ENCODE results near the gene TPSD1. TPM values are rescaled to one million over a fixed set of nuclear protein-coding genes. Genes with fewer than 3 reads are reported as not detected.
"Not testable (repeated sequence)": the region's sequence is repeated elsewhere in the genome, so short reads cannot be mapped to it uniquely, and the experiment has no call there.

The TPSD1 gene
- total RNA-seq, 5 donors from 2014 or later (not counting 1 experiment from before 2014, with no cell fraction given) = 0.28 to 0.40 (median 0.31) TPM; not detected in 1

GRCh38 chr16:1292808-1293207 lies 36.9 kb downstream of the TPSD1 start:
- H3K9me3 Mint-ChIP-seq; H3K4me3 ChIP-seq (ENCODE audit: control insufficient read depth in 1 of 2, extremely low read depth in 1 of 2, low read length in 1 of 2); H3K36me3 ChIP-seq (ENCODE audit: control insufficient read depth in 2 of 2, extremely low read depth in 1 of 2, insufficient read depth in 1 of 2, low read length in 1 of 2); ATAC-seq (replicated peaks in 1 of 4); H3K9me3 ChIP-seq; H3K27ac ChIP-seq (ENCODE audit: low read length); H3K36me3 Mint-ChIP-seq; H3K4me1 Mint-ChIP-seq; POLR2A ChIA-PET; H3K4me3 Mint-ChIP-seq; DNase-seq; H3K27ac Mint-ChIP-seq: not testable (repeated sequence)
- Histone ChIP-seq H3K27me3 (replicated peaks in 1 of 2; ENCODE audit: control insufficient read depth in 2 of 2, extremely low read depth in 1 of 2, insufficient read depth in 2 of 2, low read length in 1 of 2) (peaks cover 2 to 80% of the 10 kb centered on the region in 2 experiments), H3K4me1 (ENCODE audit: control insufficient read depth in 1 of 2, extremely low read depth in 1 of 2, insufficient read depth in 2 of 2, low read length in 2 of 2) (peaks cover 0 to 10% of the 10 kb centered on the region in 2 experiments)
- CTCF ChIA-PET = interaction anchor here in 1 of 2 donors (0.6 kb wide), 1 partner anchor 1228 kb away, joined by 4 read pairs; no protein-coding TSS in a partner anchor
- H3K27me3 Mint-ChIP-seq = peaks cover 32 to 63% of the 10 kb centered on the region in 2 donors
- WGBS (ENCODE audit: insufficient coverage) = 86% methylated on average over 5 of the region's 8 CpGs

DNA sequence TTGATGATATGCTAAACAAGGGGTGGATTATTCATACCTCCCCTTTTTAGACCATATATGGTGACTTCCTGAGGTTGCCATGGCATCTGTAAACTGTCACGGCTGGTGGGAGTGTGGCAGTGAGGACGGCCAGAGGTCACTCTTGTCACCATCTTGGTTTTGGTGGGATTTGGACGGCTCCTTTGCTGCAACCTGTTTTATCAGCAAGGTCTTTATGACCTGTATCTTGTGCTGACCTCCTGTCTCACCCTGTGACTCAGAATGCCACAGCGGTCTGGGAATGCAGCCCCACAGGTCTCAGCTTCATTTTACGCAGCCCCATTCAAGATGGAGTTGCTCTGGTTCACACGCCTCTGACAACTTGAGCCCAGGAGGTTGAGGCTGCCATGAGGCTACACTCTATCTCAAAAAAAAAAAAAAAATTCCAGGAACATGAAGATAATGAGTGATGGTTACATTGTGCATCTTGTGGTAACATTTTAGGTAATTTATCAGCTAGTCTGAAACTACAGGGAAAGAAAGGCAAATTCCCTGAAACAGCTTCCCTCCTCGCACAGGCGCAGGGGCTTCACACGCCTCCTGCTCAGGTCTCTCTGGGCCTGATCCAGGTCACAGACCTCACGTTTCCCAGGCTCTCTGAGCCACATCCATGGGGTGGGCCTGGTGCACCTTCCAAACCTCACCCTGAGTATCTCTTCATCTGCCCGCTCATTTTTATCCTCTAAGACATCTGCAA lies 38.2 kb downstream of the TPSD1 start:
- Histone ChIP-seq H3K4me3 (ENCODE audit: control insufficient read depth in 1 of 2, extremely low read depth in 1 of 2, low read length in 1 of 2) (no peak overlapping the region), H3K36me3 (ENCODE audit: control insufficient read depth in 2 of 2, extremely low read depth in 1 of 2, insufficient read depth in 1 of 2, low read length in 1 of 2) (no peaks in the 10 kb centered on the region), H3K4me1 (ENCODE audit: control insufficient read depth in 1 of 2, extremely low read depth in 1 of 2, insufficient read depth in 2 of 2, low read length in 2 of 2) (peaks cover 0 to 6% of the 10 kb centered on the region in 2 experiments), H3K9me3 (no peaks in the 10 kb centered on the region), H3K27ac (ENCODE audit: low read length) (no peak overlapping the region), H3K27me3 (replicated peaks in 1 of 2; ENCODE audit: control insufficient read depth in 2 of 2, extremely low read depth in 1 of 2, insufficient read depth in 2 of 2, low read length in 1 of 2) (peaks cover 0 to 80% of the 10 kb centered on the region in 2 experiments)
- peaks cover 0 to 6% (median 5%) of the 10 kb centered on the region in 3 donors for H3K4me1 Mint-ChIP-seq
- DNase-seq = no peak
- H3K27me3 Mint-ChIP-seq = peaks cover 32 to 59% of the 10 kb centered on the region in 2 donors
- H3K27ac Mint-ChIP-seq = no peak overlapping the region
- no peak for ATAC-seq (replicated peaks in 1 of 4)
- POLR2A ChIA-PET = no interaction called here
- H3K9me3 Mint-ChIP-seq = no peaks in the 10 kb centered on the region
- H3K4me3 Mint-ChIP-seq = no peak overlapping the region
- no peaks in the 10 kb centered on the region for H3K36me3 Mint-ChIP-seq
- 70% methylated on average over 7 of the region's 11 CpGs for WGBS (ENCODE audit: insufficient coverage)
- CTCF ChIA-PET = no interaction called here

DNA sequence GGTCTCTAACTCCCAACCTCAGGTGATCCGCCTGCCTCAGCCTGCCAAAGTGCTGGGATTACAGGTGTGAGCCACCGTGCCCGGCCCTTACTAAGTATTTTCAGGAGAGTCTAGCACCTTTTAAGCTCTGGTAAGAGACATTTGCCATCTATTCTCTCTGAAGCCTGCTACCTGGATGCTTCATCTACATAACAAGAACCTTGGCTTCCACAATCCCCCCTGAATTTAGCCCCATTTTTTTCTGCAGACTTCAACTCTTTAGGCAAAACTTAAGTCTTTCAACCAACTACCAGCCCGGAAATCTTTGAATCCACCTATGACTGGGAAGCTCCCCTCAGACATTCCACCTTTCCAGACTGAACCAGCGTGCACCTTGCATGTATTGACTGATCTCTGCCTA lies 39.6 kb downstream of the TPSD1 start:
- ChIA-PET POLR2A (no interaction called here), CTCF (no interaction called here)

DNA sequence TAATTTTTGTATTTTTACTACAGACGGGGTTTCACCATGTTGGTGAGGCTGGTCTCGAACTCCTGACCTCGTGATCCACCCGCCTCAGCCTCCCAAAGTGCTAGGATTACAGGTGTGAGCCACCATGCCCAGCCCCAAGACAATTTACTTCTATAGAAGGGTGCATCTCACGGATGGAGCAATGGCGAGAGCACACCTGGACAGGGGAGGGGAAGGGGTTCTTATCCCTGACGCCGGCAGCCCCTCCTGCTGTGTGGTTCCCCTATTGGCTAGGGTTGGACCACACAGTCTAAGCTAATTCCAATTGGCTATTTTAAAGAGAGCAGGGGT lies 40.8 kb downstream of the TPSD1 start:
- CTCF ChIA-PET = interaction anchor here in 1 of 2 donors (0.6 kb wide), 1 partner anchor 241 kb away, joined by 4 read pairs; no protein-coding TSS in a partner anchor
- H3K27me3 Mint-ChIP-seq = peaks cover 22 to 45% of the 10 kb centered on the region in 2 donors
- not testable (repeated sequence) for ATAC-seq (replicated peaks in 1 of 4); H3K36me3 Mint-ChIP-seq; H3K9me3 Mint-ChIP-seq; H3K4me3 Mint-ChIP-seq; H3K27ac Mint-ChIP-seq; H3K27ac ChIP-seq (ENCODE audit: low read length); H3K4me3 ChIP-seq (ENCODE audit: control insufficient read depth in 1 of 2, extremely low read depth in 1 of 2, low read length in 1 of 2); H3K9me3 ChIP-seq; H3K4me1 Mint-ChIP-seq; H3K36me3 ChIP-seq (ENCODE audit: control insufficient read depth in 2 of 2, extremely low read depth in 1 of 2, insufficient read depth in 1 of 2, low read length in 1 of 2); DNase-seq
- WGBS (ENCODE audit: insufficient coverage) = 87% methylated on average over 2 of the region's 8 CpGs
- H3K27me3 ChIP-seq (replicated peaks in 1 of 2; ENCODE audit: control insufficient read depth in 2 of 2, extremely low read depth in 1 of 2, insufficient read depth in 2 of 2, low read length in 1 of 2) = peaks cover 0 to 69% of the 10 kb centered on the region in 2 experiments
- POLR2A ChIA-PET = interaction anchor here in 1 of 2 donors (0.6 kb wide), 1 partner anchor 9 kb away, joined by 3 read pairs; no protein-coding TSS in a partner anchor
- H3K4me1 ChIP-seq (ENCODE audit: control insufficient read depth in 1 of 2, extremely low read depth in 1 of 2, insufficient read depth in 2 of 2, low read length in 2 of 2) = peaks cover 0 to 11% of the 10 kb centered on the region in 2 experiments

More for the DNA sequence above, 39.6 kb downstream of the TPSD1 start:
- Histone ChIP-seq H3K4me3 (ENCODE audit: control insufficient read depth in 1 of 2, extremely low read depth in 1 of 2, low read length in 1 of 2) (no peak overlapping the region), H3K27me3 (replicated peaks in 1 of 2; ENCODE audit: control insufficient read depth in 2 of 2, extremely low read depth in 1 of 2, insufficient read depth in 2 of 2, low read length in 1 of 2) (peaks cover 0 to 76% of the 10 kb centered on the region in 2 experiments), H3K4me1 (ENCODE audit: control insufficient read depth in 1 of 2, extremely low read depth in 1 of 2, insufficient read depth in 2 of 2, low read length in 2 of 2) (peaks cover 0 to 2% of the 10 kb centered on the region in 2 experiments), H3K36me3 (ENCODE audit: control insufficient read depth in 2 of 2, extremely low read depth in 1 of 2, insufficient read depth in 1 of 2, low read length in 1 of 2) (no peaks in the 10 kb centered on the region), H3K27ac (ENCODE audit: low read length) (no peak overlapping the region), H3K9me3 (no peaks in the 10 kb centered on the region)
- no peak overlapping the region for H3K4me3 Mint-ChIP-seq
- DNase-seq (no peak), ATAC-seq (replicated peaks in 1 of 4) (no peak)
- WGBS (ENCODE audit: insufficient coverage) = 79% methylated on average over 2 of the region's 5 CpGs
- peaks cover 0 to 6% (median 5%) of the 10 kb centered on the region in 3 donors for H3K4me1 Mint-ChIP-seq
- H3K36me3 Mint-ChIP-seq = no peaks in the 10 kb centered on the region
- H3K9me3 Mint-ChIP-seq = no peaks in the 10 kb centered on the region
- peaks cover 26 to 53% of the 10 kb centered on the region in 2 donors for H3K27me3 Mint-ChIP-seq
- no peak overlapping the region for H3K27ac Mint-ChIP-seq

DNA sequence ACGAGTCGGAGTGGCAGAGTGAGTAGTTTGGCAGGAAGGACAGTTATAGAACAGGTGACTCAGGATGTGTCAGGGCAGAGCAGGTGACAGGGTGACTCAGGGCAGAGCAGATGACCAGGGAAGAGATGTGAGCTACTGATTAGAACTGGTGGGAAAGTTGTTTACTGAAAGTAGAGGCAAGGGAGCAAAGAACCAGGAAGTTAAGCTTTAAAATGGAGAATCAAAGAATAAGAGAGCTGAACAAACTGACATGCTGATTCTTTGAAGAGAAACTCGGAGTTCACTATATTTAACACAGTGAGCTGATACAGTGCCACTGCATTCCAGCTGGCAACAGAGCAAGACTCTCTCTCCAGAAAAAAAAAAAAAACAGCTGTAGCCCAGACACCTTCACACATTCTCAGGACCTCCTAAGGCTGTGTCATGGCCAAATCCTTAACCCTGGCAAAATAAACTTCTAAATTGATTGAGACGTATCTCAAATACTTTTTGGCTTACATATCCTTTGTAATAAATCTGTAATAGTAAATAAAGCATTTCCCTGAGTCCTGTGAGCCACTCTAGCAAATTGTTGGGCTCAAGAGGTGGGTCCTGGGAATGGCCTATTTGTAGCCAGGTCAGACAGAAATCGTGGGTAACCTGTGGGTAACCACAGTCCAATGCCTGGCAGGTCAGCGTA lies 41.3 kb downstream of the TPSD1 start:
- WGBS (ENCODE audit: insufficient coverage) = 36% methylated on average over 4 of the region's 6 CpGs
- peaks cover 18 to 40% of the 10 kb centered on the region in 2 donors for H3K27me3 Mint-ChIP-seq
- no peaks in the 10 kb centered on the region for H3K9me3 Mint-ChIP-seq
- no peak overlapping the region for H3K4me3 Mint-ChIP-seq
- Histone ChIP-seq H3K4me1 (ENCODE audit: control insufficient read depth in 1 of 2, extremely low read depth in 1 of 2, insufficient read depth in 2 of 2, low read length in 2 of 2) (peaks cover 0 to 11% of the 10 kb centered on the region in 2 experiments), H3K36me3 (ENCODE audit: control insufficient read depth in 2 of 2, extremely low read depth in 1 of 2, insufficient read depth in 1 of 2, low read length in 1 of 2) (no peaks in the 10 kb centered on the region), H3K27ac (ENCODE audit: low read length) (no peak overlapping the region), H3K4me3 (ENCODE audit: control insufficient read depth in 1 of 2, extremely low read depth in 1 of 2, low read length in 1 of 2) (no peak overlapping the region), H3K9me3 (no peaks in the 10 kb centered on the region), H3K27me3 (replicated peaks in 1 of 2; ENCODE audit: control insufficient read depth in 2 of 2, extremely low read depth in 1 of 2, insufficient read depth in 2 of 2, low read length in 1 of 2) (peaks cover 0 to 64% of the 10 kb centered on the region in 2 experiments)
- no peak for DNase-seq
- H3K4me1 Mint-ChIP-seq = peaks cover 6 to 12% (median 9%) of the 10 kb centered on the region in 3 donors
- no peaks in the 10 kb centered on the region for H3K36me3 Mint-ChIP-seq
- CTCF ChIA-PET = no interaction called here
- no peak for ATAC-seq (replicated peaks in 1 of 4)
- H3K27ac Mint-ChIP-seq = no peak overlapping the region
- POLR2A ChIA-PET = no interaction called here

GRCh38 chr16:1298406-1298805 lies 42.5 kb downstream of the TPSD1 start:
- Histone ChIP-seq H3K27me3 (replicated peaks in 1 of 2; ENCODE audit: control insufficient read depth in 2 of 2, extremely low read depth in 1 of 2, insufficient read depth in 2 of 2, low read length in 1 of 2) (peaks cover 0 to 54% of the 10 kb centered on the region in 2 experiments), H3K4me3 (ENCODE audit: control insufficient read depth in 1 of 2, extremely low read depth in 1 of 2, low read length in 1 of 2) (no peak overlapping the region), H3K9me3 (no peaks in the 10 kb centered on the region), H3K27ac (ENCODE audit: low read length) (no peak overlapping the region), H3K36me3 (ENCODE audit: control insufficient read depth in 2 of 2, extremely low read depth in 1 of 2, insufficient read depth in 1 of 2, low read length in 1 of 2) (no peaks in the 10 kb centered on the region), H3K4me1 (ENCODE audit: control insufficient read depth in 1 of 2, extremely low read depth in 1 of 2, insufficient read depth in 2 of 2, low read length in 2 of 2) (peaks cover under 1 to 18% of the 10 kb centered on the region in 2 experiments)
- Mint-ChIP-seq H3K9me3 (no peaks in the 10 kb centered on the region), H3K36me3 (no peaks in the 10 kb centered on the region), H3K27ac (no peak overlapping the region), H3K27me3 (peaks cover 14 to 34% of the 10 kb centered on the region in 2 donors), H3K4me3 (no peak overlapping the region), H3K4me1 (peaks cover 6 to 18% (median 13%) of the 10 kb centered on the region in 3 donors)
- DNase-seq (no peak), ATAC-seq (replicated peaks in 1 of 4) (no peak)
- 88% methylated on average over 13 of the region's 14 CpGs for WGBS (ENCODE audit: insufficient coverage)
- CTCF ChIA-PET = no interaction called here
- POLR2A ChIA-PET = no interaction called here
